Measurements from ENCODE around the gene DLD. TPM values are rescaled to one million over a fixed set of nuclear protein-coding genes. Genes with fewer than 3 reads are reported as not detected.

Gene DLD
- total and polyA plus RNA-seq, 2 of the 8 experiments (the other 6 are each of a cell fraction or from before 2014, with no cell fraction given): 63.7 to 88.5 TPM

GRCh38 chr7:107920048-107920772 is 29.2 kb downstream of the DLD start:
- CTCF ChIA-PET (ENCODE audit: partially characterized antibody): interaction anchor here (2.3 kb wide), 1 partner anchor 97 kb away, joined by 10 read pairs; no protein-coding TSS in a partner anchor

More at GRCh38 chr7:107920048-107920772, 29.2 kb downstream of the DLD start:
- H2BK12ac ChIP-seq (ENCODE audit: low read depth, low read length): no peak overlapping the region
- no peak overlapping the region for H4K8ac ChIP-seq (ENCODE audit: extremely low read depth, insufficient read depth, low read length)
- no peak overlapping the region for H3K4me3 ChIP-seq (ENCODE audit: extremely low read depth in 1 of 4, insufficient read depth in 2 of 4, low read depth in 3 of 4, low read length in 4 of 4)
- H3K79me1 ChIP-seq (ENCODE audit: low read depth, low read length): no peaks in the 10 kb centered on the region
- no peak overlapping the region for H2BK120ac ChIP-seq (replicated peaks; ENCODE audit: low read depth, low read length)
- 88% methylated on average over 1 of the region's 1 CpG; no CpG with 5 or more reads in 1 of the 2 experiments for WGBS, 2 experiments (ENCODE audit: extremely low coverage in 1 of 2, insufficient coverage in 1 of 2, insufficient read length in 1 of 2, insufficient replicate concordance in 2 of 2, low coverage in 1 of 2, low lambda C conversion rate in 2 of 2, missing lambda C conversion rate in 1 of 2)
- no peak overlapping the region for H3K23ac ChIP-seq (ENCODE audit: insufficient read length)
- no peaks in the 10 kb centered on the region for H3K9me3 ChIP-seq (ENCODE audit: insufficient read depth in 2 of 2, low read depth in 1 of 2, low read length in 1 of 2)
- TF ChIP-seq USF2 (IDR thresholded peaks at IDR 0.05; ENCODE audit: low read length) (no peak), POLR2A (IDR thresholded peaks at IDR 0.05; ENCODE audit: control extremely low read depth in 1 of 2, low read depth in 2 of 2, low read length in 2 of 2) (no peak), PHF8 (conservative IDR thresholded peaks at IDR 0.05; ENCODE audit: low read depth, low read length) (no peak)
- no peak for DNase-seq (ENCODE audit: low read depth in 1 of 2, low spot score in 2 of 2)
- FAIRE-seq: no peak
- H3K56ac ChIP-seq (replicated peaks; ENCODE audit: insufficient read length, low read depth, low read length): no peak overlapping the region
- H3K4me1 ChIP-seq (replicated peaks in 1 of 4; ENCODE audit: control insufficient read depth in 3 of 4, insufficient read depth in 4 of 4, low read length in 3 of 4): no peaks in the 10 kb centered on the region
- peaks cover 0 to 2% of the 10 kb centered on the region in 2 experiments for H4K20me1 ChIP-seq (replicated peaks in 1 of 2; ENCODE audit: control insufficient read depth in 1 of 2, insufficient read depth in 2 of 2, low read length in 2 of 2)
- H2BK5ac ChIP-seq (ENCODE audit: low read depth, low read length): no peak overlapping the region
- H4K91ac ChIP-seq (replicated peaks; ENCODE audit: insufficient read length, low read length): no peak overlapping the region
- H3K36me3 ChIP-seq (ENCODE audit: control insufficient read depth in 2 of 4, insufficient read depth in 4 of 4, low read length in 3 of 4): peaks cover 8 to 73% (median 22%) of the 10 kb centered on the region in 4 experiments
- H3K9ac ChIP-seq (replicated peaks in 1 of 4; ENCODE audit: extremely low read depth in 1 of 4, low read depth in 3 of 4, low read length in 3 of 4): no peak overlapping the region
- H3K79me2 ChIP-seq (ENCODE audit: control insufficient read depth in 1 of 2, insufficient read depth in 2 of 2, low read length in 2 of 2): no peaks in the 10 kb centered on the region
- no peak overlapping the region for H3K4ac ChIP-seq (replicated peaks; ENCODE audit: insufficient read length, low read depth, low read length)
- H2AK5ac ChIP-seq (ENCODE audit: low read depth, low read length): no peak overlapping the region
- H2BK15ac ChIP-seq (ENCODE audit: low read length): no peak overlapping the region
- 0 out of 2 replicates have a peak, but pooled peaks cover 1% of the 10 kb centered on the region for H3K23me2 ChIP-seq (ENCODE audit: low read depth, low read length)
- no peak overlapping the region for H3K27ac ChIP-seq (ENCODE audit: low read depth, low read length)
- no peaks in the 10 kb centered on the region for H3K27me3 ChIP-seq (replicated peaks in 1 of 4; ENCODE audit: control insufficient read depth in 3 of 4, extremely low read depth in 1 of 4, insufficient read depth in 3 of 4, low read length in 3 of 4)
- no peak overlapping the region for H2BK20ac ChIP-seq (ENCODE audit: low read length)
- no peak overlapping the region for H4K5ac ChIP-seq (ENCODE audit: insufficient read length, low read depth, low read length)
- H3K4me2 ChIP-seq (ENCODE audit: insufficient read depth in 1 of 2, low read depth in 2 of 2, low read length in 2 of 2): no peak overlapping the region
- no peak overlapping the region for H2AFZ ChIP-seq (ENCODE audit: low read length)
- no peak overlapping the region for H3K14ac ChIP-seq (ENCODE audit: insufficient read length)
- H3K18ac ChIP-seq (ENCODE audit: extremely low read depth, low read length): no peak overlapping the region
- POLR2A ChIA-PET (ENCODE audit: partially characterized antibody): no interaction called here

All from H1 (cell line).